Progenitor cell of endocrine pancreas (in vitro differentiated cells): ENCODE data around the gene EXO1. TPM values are rescaled to one million over a fixed set of nuclear protein-coding genes. Genes with fewer than 3 reads are reported as not detected.

Source experiments
- DNase-seq: peaks from one replicate; pipeline ENCODE4 v3.0.0; 2021; ENCODE audit warnings: low spot score; ENCODE audit not compliant: unreplicated experiment
- H3K27ac Mint-ChIP-seq: 2 replicates; pipeline ENCODE4 v1.8.0; 2021; ENCODE audit warnings: mild to moderate bottlenecking, moderate library complexity, mixed read lengths
- H3K27me3 Mint-ChIP-seq: 2 replicates; pipeline ENCODE4 v1.8.0; 2021; ENCODE audit warnings: mixed read lengths
- H3K36me3 Mint-ChIP-seq: 2 replicates; pipeline ENCODE4 v1.8.0; 2022; ENCODE audit warnings: mixed read lengths; ENCODE audit not compliant: insufficient read depth
- H3K4me1 Mint-ChIP-seq: 2 replicates; pipeline ENCODE4 v1.8.0; 2021; ENCODE audit warnings: low read depth, mixed read lengths
- H3K4me3 Mint-ChIP-seq: 2 replicates; pipeline ENCODE4 v1.8.0; 2021; ENCODE audit warnings: low read depth, mild to moderate bottlenecking, moderate library complexity, mixed read lengths
- H3K9me3 Mint-ChIP-seq: 2 replicates; pipeline ENCODE4 v1.8.0; 2021; ENCODE audit warnings: low read depth, mixed read lengths
- total RNA-seq: library from RNA; stranded (reverse); gene quantifications from 2 replicates; pipeline ENCODE4 v1.2.1, GENCODE V29; 2021
- TF ChIP-seq, protein P1 (sequence below): fragments of 200-600 bp; sonication (generic); IDR thresholded peaks from one replicate; pipeline ENCODE4 v1.5.0; 2021; ENCODE audit warnings: antibody characterized with exemption, mild to moderate bottlenecking; ENCODE audit not compliant: unreplicated experiment

EXO1 gene
- total RNA-seq, 1 donor from 2014 or later: 12.5 TPM

DNA sequence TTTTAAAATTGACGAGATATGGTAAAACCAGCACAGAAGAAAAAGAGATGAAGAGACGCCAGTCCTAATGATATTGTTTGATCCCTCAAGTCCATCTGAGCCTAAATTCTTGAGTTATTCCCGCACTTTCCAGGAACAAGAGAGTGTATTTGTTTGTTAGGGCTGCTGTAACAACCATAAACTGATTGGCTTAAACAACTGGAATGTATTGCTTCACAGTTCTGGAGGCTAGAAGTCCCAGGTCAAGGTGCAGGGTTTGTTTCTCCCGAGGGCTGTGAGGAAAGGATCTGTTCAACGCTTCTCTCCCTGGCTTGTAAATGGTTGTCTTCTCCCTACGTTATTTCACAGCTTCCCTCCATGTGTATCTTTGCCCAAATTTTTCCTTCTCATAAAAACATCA is 7.8 kb upstream of the EXO1 start:
- H3K27me3 Mint-ChIP-seq: peaks cover 18% of the 10 kb centered on the region
- TF ChIP-seq, protein P1, sequence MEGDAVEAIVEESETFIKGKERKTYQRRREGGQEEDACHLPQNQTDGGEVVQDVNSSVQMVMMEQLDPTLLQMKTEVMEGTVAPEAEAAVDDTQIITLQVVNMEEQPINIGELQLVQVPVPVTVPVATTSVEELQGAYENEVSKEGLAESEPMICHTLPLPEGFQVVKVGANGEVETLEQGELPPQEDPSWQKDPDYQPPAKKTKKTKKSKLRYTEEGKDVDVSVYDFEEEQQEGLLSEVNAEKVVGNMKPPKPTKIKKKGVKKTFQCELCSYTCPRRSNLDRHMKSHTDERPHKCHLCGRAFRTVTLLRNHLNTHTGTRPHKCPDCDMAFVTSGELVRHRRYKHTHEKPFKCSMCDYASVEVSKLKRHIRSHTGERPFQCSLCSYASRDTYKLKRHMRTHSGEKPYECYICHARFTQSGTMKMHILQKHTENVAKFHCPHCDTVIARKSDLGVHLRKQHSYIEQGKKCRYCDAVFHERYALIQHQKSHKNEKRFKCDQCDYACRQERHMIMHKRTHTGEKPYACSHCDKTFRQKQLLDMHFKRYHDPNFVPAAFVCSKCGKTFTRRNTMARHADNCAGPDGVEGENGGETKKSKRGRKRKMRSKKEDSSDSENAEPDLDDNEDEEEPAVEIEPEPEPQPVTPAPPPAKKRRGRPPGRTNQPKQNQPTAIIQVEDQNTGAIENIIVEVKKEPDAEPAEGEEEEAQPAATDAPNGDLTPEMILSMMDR: no peak
- H3K36me3 Mint-ChIP-seq: no peaks in the 10 kb centered on the region

DNA sequence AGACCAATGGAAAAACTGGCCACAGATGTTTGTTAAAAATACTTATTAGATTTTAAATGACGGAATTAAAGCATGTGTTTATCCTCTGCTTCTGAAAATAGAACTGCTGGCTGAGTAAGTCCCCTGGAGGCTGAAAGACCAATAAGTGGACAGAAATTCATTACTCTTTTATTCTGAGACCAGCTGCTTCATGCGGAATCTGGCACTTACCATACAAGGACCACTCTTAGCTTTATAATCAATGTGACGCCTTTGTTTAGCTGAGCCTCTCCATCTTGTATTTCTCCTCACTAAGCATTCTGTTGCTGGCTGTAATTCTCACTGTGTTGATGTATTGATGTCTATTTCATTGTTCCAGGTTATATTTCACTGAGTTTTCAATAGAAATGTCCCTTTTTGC is 6.3 kb upstream of the EXO1 start:
- DNase-seq: no peak
- Mint-ChIP-seq H3K4me3 (no peak overlapping the region), H3K9me3 (no peaks in the 10 kb centered on the region), H3K36me3 (no peaks in the 10 kb centered on the region), H3K27ac (no peak overlapping the region), H3K27me3 (peaks cover 12% of the 10 kb centered on the region), H3K4me1 (peaks cover 2% of the 10 kb centered on the region)
- TF ChIP-seq, protein P1: no peak

More for the DNA sequence above, 7.8 kb upstream of the EXO1 start:
- no peak overlapping the region for H3K27ac Mint-ChIP-seq
- peaks cover 2% of the 10 kb centered on the region for H3K4me1 Mint-ChIP-seq
- no peak for DNase-seq
- H3K4me3 Mint-ChIP-seq: no peak overlapping the region
- no peaks in the 10 kb centered on the region for H3K9me3 Mint-ChIP-seq

DNA sequence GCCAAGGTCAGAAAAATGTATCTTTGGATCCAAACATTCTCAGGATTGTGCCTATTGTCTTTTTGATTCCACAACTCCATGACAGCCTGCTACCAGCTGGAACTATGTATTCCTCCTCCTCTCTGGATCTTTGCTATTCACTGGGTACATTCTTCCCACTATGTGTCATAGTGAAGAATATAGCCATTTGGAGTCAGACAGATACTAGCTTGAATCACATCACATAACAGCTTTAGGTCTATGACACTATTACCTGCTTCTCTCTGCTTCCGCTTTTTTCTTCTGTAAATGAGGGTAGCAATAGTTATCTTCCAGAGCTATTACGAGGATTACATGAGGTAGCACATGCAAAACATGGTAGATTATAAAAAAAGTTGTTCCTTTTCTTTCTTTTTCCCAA is 5.4 kb upstream of the EXO1 start:
- peaks cover 12% of the 10 kb centered on the region for H3K27me3 Mint-ChIP-seq
- H3K4me3 Mint-ChIP-seq: no peak overlapping the region
- H3K9me3 Mint-ChIP-seq: no peaks in the 10 kb centered on the region
- H3K27ac Mint-ChIP-seq: no peak overlapping the region
- peaks cover 5% of the 10 kb centered on the region for H3K4me1 Mint-ChIP-seq
- H3K36me3 Mint-ChIP-seq: no peaks in the 10 kb centered on the region
- no peak for DNase-seq
- TF ChIP-seq, protein P1: no peak

DNA sequence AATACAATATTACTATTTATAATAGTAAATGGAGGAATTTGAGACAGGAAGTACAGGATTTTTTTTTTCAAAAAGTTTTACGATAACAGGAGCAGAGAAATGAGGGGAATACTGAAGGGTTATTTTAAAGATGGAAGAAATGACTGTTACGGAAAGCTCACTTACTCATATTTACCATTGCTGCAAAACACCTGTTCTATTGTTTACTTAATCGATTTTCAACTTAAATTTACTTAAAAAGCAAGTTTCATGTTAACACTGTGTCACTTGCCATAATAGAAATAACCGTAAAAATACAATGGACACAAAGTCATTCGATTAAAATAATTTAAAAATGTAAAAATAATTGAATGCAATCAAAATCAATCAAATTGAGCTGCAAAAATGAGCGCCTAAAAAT is 3.4 kb upstream of the EXO1 start:
- TF ChIP-seq, protein P1: no peak
- DNase-seq: no peak
- Mint-ChIP-seq H3K4me3 (no peak overlapping the region), H3K27ac (no peak overlapping the region), H3K4me1 (peaks cover 18% of the 10 kb centered on the region), H3K27me3 (peaks cover 12% of the 10 kb centered on the region), H3K36me3 (no peaks in the 10 kb centered on the region), H3K9me3 (no peaks in the 10 kb centered on the region)

DNA sequence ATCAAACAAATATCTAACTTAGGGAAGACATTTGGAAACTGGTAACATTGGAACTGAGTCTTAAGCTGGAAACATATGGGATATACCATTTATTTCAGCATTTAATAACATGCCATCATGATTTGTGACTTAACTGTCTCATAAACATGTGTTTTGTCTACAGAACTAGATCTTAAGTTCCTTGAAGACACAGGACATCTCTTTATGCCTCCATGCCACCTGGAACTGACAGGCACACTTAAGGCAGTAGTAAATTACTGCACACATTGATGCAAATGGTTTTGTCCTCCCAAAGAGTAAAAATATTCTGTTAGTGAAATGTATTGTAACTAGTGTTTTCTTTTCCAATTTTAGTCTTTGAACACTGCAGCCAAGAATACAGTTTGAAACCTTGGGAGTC is 1.6 kb upstream of the EXO1 start:
- peak overlapping the region; percentile 98 for H3K4me3 Mint-ChIP-seq
- TF ChIP-seq, protein P1: no peak
- no peaks in the 10 kb centered on the region for H3K36me3 Mint-ChIP-seq
- H3K4me1 Mint-ChIP-seq: peaks cover 19% of the 10 kb centered on the region
- no peak overlapping the region for H3K27ac Mint-ChIP-seq
- peaks cover 8% of the 10 kb centered on the region for H3K27me3 Mint-ChIP-seq
- DNase-seq: no peak
- H3K9me3 Mint-ChIP-seq: no peaks in the 10 kb centered on the region
